Bronchial epithelial cell (primary cell): Measurements from ENCODE around the gene PIR. TPM values are rescaled to one million over a fixed set of nuclear protein-coding genes. Genes with fewer than 3 reads are reported as not detected.

Source experiments
- DNase-seq: peaks from one replicate; pipeline ENCODE4 v3.0.0-alpha.2; 2010; ENCODE audit warnings: low read depth
- FAIRE-seq: peaks from 2 replicates; lab custom pipeline; 2011; peaks lifted over from hg19 to GRCh38; lab: Jason Lieb, UNC
- H3K27me3 ChIP-seq: 2 replicates; pipeline ENCODE4 v1.5.1; 2011; ENCODE audit warnings: low read length; ENCODE audit not compliant: control insufficient read depth, insufficient read depth
- H3K36me3 ChIP-seq: 2 replicates; pipeline ENCODE4 v1.5.1; 2011; ENCODE audit warnings: low read length; ENCODE audit not compliant: control insufficient read depth, insufficient read depth
- H3K4me3 ChIP-seq: 2 replicates; pipeline ENCODE4 v1.5.1; 2011; ENCODE audit warnings: mild to moderate bottlenecking, low read depth, low read length, control low read depth
- CTCF ChIP-seq: IDR thresholded peaks from 2 replicates; pipeline ENCODE4 v1.5.1; 2011; ENCODE audit warnings: mild to moderate bottlenecking, moderate library complexity, low read length, control low read depth, inconsistent platforms; ENCODE audit not compliant: insufficient read depth, severe bottlenecking
- total RNA-seq: library from RNA; depleted of rRNA; stranded (reverse); fragments of >200 nt; gene quantifications from 2 replicates; pipeline ENCODE4 v1.2.1, GENCODE V29; 2014

The PIR gene
- total RNA-seq, 1 donor from 2014 or later: 23.7 TPM

GRCh38 chrX:15366506-15367352 is 126.4 kb downstream of the PIR start:
- no peaks in the 10 kb centered on the region for H3K36me3 ChIP-seq
- FAIRE-seq (no peak), DNase-seq (no peak)
- H3K4me3 ChIP-seq: no peak overlapping the region
- H3K27me3 ChIP-seq: no peaks in the 10 kb centered on the region
- TF ChIP-seq CTCF: no peak

- DNase-seq: no peak
- no peak for TF ChIP-seq CTCF
- no peaks in the 10 kb centered on the region for H3K36me3 ChIP-seq
- H3K4me3 ChIP-seq: no peak overlapping the region
- FAIRE-seq: no peak
- H3K27me3 ChIP-seq: no peaks in the 10 kb centered on the region
These were observed 133.4 kb downstream of the PIR start for GRCh38 chrX:15359701-15360100.

DNA sequence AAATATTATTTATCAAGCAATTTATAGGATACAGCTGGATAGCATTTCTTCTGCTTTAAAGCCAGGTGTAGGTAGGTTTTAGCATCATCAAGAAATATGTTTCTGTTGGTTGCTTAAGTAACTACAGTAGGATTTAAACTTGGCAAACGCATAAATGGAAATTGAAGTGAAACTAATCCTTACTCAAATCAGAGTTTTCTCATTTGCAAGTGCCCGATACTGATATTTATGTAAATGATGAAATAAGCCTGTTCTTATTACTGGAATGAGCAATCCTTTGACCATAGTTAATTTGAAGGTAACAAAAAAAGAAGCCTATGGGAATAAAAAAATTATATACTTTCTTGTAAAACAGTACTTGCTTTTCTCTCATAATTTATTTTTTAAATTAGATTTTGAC is 134.6 kb downstream of the PIR start:
- no peak for TF ChIP-seq CTCF
- Histone ChIP-seq H3K4me3 (no peak overlapping the region), H3K27me3 (no peaks in the 10 kb centered on the region), H3K36me3 (no peaks in the 10 kb centered on the region)
- FAIRE-seq: no peak
- DNase-seq: no peak

DNA sequence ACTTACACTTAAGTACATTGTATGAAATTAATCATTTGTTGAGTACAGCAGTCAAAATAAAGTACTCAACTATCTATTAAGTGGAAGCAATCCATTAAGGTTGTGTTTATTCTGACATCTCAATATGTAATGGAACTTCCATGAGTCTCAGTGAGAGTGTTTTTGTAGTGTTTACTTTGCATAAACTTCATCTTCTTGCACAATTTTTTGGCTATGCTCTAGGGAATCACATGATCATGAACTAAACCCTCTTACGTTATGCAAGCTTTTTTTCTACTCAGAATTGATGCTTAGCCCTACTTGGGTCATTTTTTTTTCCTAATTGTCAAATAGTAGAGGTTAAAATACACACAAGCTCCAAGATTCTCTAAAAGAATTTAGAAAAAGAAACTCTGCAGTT is 136.7 kb downstream of the PIR start:
- TF ChIP-seq CTCF: no peak
- FAIRE-seq (no peak), DNase-seq (peak; percentile 39)
- Histone ChIP-seq H3K36me3 (no peaks in the 10 kb centered on the region), H3K4me3 (no peak overlapping the region), H3K27me3 (no peaks in the 10 kb centered on the region)

- H3K4me3 ChIP-seq: no peak overlapping the region
- TF ChIP-seq CTCF: no peak
- H3K36me3 ChIP-seq: no peaks in the 10 kb centered on the region
- FAIRE-seq (no peak), DNase-seq (no peak)
- no peaks in the 10 kb centered on the region for H3K27me3 ChIP-seq
These were observed 142.7 kb downstream of the PIR start for GRCh38 chrX:15350329-15350996.
